Measurements from ENCODE around the gene GABRG3.

Gene GABRG3

DNA sequence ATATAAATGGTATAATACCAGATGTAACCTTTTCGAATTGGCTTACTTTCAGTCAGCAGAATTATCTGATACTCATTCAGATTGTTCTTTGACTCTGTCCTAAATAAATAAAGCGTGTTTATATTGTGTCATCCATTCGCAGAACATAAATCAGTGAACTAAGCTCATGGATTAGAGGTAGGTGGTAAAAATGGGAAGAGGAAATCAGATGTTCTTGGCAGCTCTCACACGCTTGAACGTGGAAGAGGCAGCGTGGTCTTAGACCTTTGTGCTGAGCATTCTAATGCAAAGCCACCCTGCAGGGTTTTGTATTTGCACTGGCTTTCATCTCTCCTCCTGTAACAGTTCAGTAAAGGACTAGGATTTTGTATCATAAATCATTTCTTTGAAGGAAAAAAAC lies 441.4 kb downstream of the GABRG3 start:
- Mint-ChIP-seq H3K36me3 (no peaks in the 10 kb centered on the region), H3K27ac (no peak overlapping the region), H3K9me3 (peaks cover 14% of the 10 kb centered on the region), H3K4me3 (no peak overlapping the region), H3K4me1 (no peaks in the 10 kb centered on the region)
- ATAC-seq: no peak
- DNase-seq (ENCODE audit: low spot score in 2 of 2): no peak

DNA sequence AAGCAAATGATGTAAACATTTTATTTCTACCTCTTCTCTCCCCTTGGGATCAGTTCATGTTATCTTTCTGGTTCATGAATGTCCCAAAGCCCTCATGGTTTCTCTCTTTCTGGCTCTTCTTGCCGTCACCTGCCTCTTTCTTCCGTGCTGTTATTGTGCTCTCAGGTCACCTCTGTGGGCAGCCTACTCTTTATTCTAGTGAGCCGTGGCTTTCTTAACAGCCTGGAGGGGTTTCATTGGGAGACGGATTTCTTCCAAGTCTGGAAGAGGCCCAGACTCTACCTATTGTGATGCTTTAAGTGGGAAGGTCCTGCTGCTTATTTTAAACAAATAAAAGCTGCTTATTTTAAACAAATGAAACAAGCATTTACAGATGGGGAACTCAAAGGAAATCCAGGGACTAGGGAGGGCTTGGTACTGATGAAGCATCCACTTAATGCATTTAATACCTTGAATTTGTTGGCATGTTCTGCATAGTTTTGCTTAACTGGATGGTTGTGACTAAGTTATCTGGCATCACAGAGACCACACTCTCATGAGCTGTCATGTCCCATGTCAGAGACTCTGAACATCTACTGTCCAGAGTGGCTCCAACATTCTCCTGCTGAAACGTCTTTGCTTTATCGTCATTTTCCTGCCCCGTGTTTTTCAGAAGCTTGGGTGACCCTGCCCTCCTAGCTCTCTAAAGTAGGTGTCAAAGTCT lies 443.3 kb downstream of the GABRG3 start:
- DNase-seq (ENCODE audit: low spot score in 2 of 2) (no peak), ATAC-seq (no peak)
- Mint-ChIP-seq H3K27ac (no peak overlapping the region), H3K36me3 (no peaks in the 10 kb centered on the region), H3K4me1 (no peaks in the 10 kb centered on the region), H3K9me3 (peaks cover 23% of the 10 kb centered on the region), H3K4me3 (no peak overlapping the region)

DNA sequence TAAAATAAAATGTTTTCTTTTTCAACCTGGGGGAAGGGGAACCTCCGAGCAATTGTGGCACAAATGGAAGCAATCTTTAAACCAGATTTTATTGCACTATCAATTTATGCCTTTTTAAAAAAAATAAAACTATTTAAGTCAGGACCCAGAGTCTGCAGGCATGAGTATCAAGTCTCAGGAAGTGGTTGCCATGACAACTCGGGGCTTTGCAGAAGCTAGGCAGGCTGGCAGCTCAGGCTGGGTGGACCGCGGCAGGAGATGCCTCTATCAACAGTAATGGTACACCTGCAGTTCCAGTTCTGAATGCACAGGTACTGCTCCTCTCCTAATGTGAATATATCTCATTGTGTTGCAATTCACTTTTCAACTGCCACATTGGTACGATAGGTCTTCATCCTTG lies 447.7 kb downstream of the GABRG3 start:
- ATAC-seq (no peak), DNase-seq (ENCODE audit: low spot score in 2 of 2) (no peak)
- H3K4me1 Mint-ChIP-seq: no peaks in the 10 kb centered on the region
- no peaks in the 10 kb centered on the region for H3K36me3 Mint-ChIP-seq
- no peak overlapping the region for H3K27ac Mint-ChIP-seq
- H3K9me3 Mint-ChIP-seq: peaks cover 20% of the 10 kb centered on the region
- no peak overlapping the region for H3K4me3 Mint-ChIP-seq

DNA sequence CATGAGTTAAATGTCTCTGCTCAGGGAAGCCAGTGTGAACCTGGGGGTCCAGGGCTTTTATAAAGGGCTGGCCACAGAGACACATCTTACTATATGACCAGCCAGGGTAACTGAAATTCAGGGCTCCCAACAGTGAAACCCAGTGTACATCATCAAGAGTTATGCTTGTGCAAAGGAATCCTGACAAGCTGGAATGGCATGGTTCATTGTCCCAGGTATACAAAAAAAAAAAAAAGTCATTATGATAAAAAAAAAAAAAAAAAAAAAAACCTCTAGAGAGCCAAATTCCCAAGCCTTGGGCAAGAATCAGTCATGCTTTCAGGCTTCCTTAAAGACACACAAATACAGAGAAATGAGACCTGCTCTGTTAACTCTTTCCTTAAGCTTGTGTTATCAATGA lies 452.0 kb downstream of the GABRG3 start:
- ATAC-seq: no peak
- no peak overlapping the region for H3K4me3 Mint-ChIP-seq
- no peak for DNase-seq (ENCODE audit: low spot score in 2 of 2)
- no peak overlapping the region for H3K27ac Mint-ChIP-seq
- no peaks in the 10 kb centered on the region for H3K36me3 Mint-ChIP-seq
- no peaks in the 10 kb centered on the region for H3K4me1 Mint-ChIP-seq
- H3K9me3 Mint-ChIP-seq: peaks cover 11% of the 10 kb centered on the region

DNA sequence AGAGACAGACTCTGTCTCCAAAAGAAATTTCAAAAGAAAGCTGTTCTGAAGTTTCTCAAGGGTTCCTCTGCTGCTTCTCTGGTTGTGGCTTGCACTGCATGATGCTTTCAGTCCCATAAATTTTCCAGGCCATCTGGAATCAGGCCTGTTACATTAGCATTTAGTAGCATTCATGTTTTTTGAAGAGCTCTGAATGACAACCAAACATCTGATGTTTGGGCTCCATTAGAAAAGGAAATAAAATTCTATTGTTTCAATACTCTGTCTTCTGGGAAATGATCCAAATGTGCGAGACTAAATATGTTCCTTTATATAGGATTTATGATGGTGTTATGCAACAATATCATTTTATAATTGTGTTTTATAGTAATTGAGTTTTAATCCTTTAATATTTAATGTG lies 455.8 kb downstream of the GABRG3 start:
- Mint-ChIP-seq H3K9me3 (peaks cover 12% of the 10 kb centered on the region), H3K4me3 (no peak overlapping the region), H3K4me1 (no peaks in the 10 kb centered on the region), H3K36me3 (no peaks in the 10 kb centered on the region), H3K27ac (no peak overlapping the region)
- ATAC-seq: no peak
- DNase-seq (ENCODE audit: low spot score in 2 of 2): no peak

DNA sequence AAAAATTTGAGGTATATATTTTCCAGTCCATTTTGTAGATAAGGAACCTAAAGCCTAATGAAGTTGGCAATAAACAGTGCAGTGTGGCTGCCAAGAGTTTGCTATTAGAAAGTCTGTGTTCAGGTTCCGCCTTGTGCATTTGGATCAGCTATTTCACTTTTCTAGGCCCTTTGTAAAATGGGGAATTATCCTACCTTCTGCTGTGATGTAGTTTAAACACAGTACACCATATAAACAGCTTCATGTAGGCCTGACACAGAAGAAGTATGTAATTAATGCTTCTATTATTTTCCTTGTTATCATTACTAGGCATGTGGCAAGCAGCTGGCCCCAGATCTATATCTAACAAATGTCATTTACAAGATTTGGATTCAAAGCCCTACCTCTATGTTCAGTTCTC lies 456.3 kb downstream of the GABRG3 start:
- H3K4me3 Mint-ChIP-seq: no peak overlapping the region
- no peak for ATAC-seq
- H3K4me1 Mint-ChIP-seq: no peaks in the 10 kb centered on the region
- peaks cover 13% of the 10 kb centered on the region for H3K9me3 Mint-ChIP-seq
- no peak overlapping the region for H3K27ac Mint-ChIP-seq
- no peak for DNase-seq (ENCODE audit: low spot score in 2 of 2)
- H3K36me3 Mint-ChIP-seq: no peaks in the 10 kb centered on the region

DNA sequence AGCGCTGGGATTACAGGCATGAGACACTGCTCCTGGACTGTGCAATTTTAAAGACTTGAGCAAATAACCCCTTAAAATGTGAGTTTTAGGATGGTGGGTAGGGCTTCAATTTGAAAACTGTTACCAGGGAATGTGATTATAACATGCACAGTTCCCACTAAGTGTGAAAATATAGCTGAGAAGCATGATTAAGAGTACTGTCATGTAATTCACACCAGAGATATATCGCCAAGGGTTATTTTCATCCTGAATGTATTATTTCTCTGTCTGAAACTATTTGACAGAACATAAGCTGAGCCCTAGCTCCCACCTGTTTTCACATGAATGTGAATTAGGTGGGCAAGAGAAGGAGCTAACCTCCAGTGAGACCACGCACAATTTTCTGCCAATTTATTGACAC lies 457.2 kb downstream of the GABRG3 start:
- no peaks in the 10 kb centered on the region for H3K4me1 Mint-ChIP-seq
- H3K36me3 Mint-ChIP-seq: no peaks in the 10 kb centered on the region
- H3K4me3 Mint-ChIP-seq: no peak overlapping the region
- H3K27ac Mint-ChIP-seq: no peak overlapping the region
- ATAC-seq (no peak), DNase-seq (ENCODE audit: low spot score in 2 of 2) (no peak)
- peaks cover 10% of the 10 kb centered on the region for H3K9me3 Mint-ChIP-seq

DNA sequence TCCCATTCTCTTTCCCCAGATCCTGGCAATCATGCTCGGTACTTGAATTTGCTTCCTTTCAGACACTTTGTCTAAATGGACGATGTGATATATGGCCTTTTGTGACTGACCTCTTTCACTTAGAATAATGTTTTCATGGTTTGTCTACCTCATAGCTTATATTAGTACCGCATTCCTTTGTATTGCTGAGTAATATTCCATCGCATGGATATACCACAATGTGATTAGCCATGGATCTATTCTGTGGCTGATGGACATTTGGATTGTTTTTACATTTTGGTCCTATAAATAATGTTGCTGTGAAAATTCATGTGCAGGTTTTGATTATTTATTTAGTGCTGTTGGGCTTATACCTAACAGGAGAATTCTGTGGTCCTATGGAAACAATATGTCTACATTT lies 458.6 kb downstream of the GABRG3 start:
- Mint-ChIP-seq H3K36me3 (no peaks in the 10 kb centered on the region), H3K4me1 (no peaks in the 10 kb centered on the region), H3K27ac (no peak overlapping the region), H3K4me3 (no peak overlapping the region), H3K9me3 (peaks cover 14% of the 10 kb centered on the region)
- DNase-seq (ENCODE audit: low spot score in 2 of 2) (no peak), ATAC-seq (no peak)

DNA sequence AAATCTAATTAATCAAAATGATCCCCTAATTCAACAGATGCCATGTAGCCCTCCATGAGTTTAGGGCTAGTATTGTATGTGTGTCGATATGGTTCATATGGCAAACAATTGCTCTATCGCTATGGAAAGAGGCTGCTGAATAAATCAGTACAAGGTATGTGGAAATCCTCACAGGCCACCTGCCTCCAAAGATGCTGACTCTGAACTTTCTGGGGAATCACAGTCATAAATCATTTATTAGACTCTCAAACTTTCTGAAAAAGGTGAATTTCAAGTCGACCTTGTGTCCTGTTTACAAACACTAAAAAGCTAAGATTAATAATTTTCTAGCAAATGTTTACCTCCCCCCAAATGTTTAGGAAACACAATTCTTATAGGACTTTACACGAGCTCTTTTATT lies 462.6 kb downstream of the GABRG3 start:
- peaks cover 18% of the 10 kb centered on the region for H3K9me3 Mint-ChIP-seq
- DNase-seq (ENCODE audit: low spot score in 2 of 2) (no peak), ATAC-seq (no peak)
- no peaks in the 10 kb centered on the region for H3K36me3 Mint-ChIP-seq
- H3K4me1 Mint-ChIP-seq: no peaks in the 10 kb centered on the region
- no peak overlapping the region for H3K27ac Mint-ChIP-seq
- no peak overlapping the region for H3K4me3 Mint-ChIP-seq

DNA sequence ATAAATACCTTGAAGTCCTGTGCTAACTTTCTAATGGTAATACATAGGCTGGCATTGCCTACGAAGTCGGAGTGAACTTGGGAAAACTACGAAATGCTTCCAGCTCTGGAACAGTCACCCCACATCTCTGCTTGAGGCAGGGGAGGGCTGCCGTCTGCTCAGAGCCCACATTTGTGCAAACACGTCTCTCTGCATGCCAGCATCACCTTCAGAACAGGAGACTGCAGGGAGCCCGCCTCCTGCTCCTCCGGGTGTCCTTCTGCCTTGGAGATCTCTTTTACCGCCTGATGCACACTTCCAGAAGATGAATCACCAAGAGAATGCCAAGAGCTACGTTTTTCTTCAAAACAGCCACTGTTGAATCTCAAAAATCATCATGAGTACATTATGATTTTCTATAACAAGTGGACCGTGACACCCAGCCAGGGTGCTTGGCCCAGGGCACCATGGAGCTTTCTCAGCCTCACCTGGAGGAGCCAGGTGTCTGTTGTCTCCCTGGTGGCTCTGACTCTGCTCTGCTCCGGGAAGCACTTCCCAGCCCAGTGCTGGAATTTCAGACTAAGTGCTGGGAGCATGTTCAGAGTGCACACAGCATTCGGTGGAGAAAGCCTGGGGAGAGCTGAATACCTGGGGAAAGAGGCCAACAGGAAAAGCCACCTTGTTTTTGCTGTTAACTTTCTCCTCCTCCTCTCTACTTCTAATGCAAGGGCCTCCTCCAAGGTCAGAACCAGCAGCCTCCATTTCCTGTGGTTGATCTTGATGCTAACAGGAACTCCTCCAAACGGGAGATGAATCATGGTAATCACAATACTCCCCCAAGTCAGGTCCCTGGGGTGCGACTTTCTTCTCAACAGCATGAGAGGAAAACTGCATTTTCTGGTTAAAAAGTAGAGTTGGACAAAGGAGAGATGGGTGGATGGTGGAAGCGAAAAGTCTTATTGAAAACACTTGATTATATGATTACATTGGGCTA lies 467.7 kb downstream of the GABRG3 start:
- H3K9me3 Mint-ChIP-seq: peaks cover 11% of the 10 kb centered on the region
- H3K4me3 Mint-ChIP-seq: no peak overlapping the region
- DNase-seq (ENCODE audit: low spot score in 2 of 2): no peak
- no peaks in the 10 kb centered on the region for H3K36me3 Mint-ChIP-seq
- H3K27ac Mint-ChIP-seq: no peak overlapping the region
- H3K4me1 Mint-ChIP-seq: no peaks in the 10 kb centered on the region
- ATAC-seq: no peak

DNA sequence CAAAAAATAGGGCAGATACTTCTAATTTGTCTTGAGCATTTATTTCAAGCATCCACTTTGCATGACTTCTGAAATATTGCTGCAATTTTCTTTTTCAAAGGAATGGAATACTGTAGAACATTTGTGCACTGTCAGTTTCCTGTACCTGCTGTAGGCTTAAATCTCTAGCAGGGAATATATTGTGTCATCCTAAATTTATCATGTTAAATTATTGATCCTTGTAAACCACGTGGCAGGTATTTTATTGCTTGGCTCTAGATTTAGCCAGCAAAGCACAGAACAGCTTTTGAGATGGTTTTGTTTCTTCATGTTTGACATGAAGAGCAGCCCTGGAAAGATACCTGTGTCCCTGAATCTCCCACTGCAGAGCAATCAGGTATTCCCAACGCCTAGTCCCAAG lies 470.1 kb downstream of the GABRG3 start:
- ATAC-seq: no peak
- no peak overlapping the region for H3K27ac Mint-ChIP-seq
- no peaks in the 10 kb centered on the region for H3K36me3 Mint-ChIP-seq
- no peaks in the 10 kb centered on the region for H3K4me1 Mint-ChIP-seq
- H3K9me3 Mint-ChIP-seq: peaks cover 7% of the 10 kb centered on the region
- no peak overlapping the region for H3K4me3 Mint-ChIP-seq
- DNase-seq (ENCODE audit: low spot score in 2 of 2): no peak

DNA sequence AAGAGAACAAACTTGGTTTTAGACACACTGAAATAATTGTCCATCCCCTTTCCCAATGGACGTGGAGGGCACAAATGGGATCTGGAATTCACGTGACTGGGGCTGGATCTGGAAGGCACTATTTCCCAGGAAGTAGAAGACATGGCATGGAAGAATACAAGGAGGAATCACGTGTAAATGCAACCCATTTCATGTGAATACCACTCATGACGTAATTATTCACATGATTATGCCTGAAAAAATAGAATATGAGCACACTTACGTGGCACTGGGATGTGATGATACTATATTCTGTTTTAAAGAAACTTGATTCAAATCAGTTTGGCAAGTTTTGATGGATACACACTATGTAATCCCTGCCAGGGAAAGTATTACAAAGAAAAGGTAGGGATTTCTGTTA lies 477.3 kb downstream of the GABRG3 start:
- Mint-ChIP-seq H3K36me3 (no peaks in the 10 kb centered on the region), H3K4me1 (no peaks in the 10 kb centered on the region), H3K27ac (no peak overlapping the region), H3K9me3 (peaks cover 17% of the 10 kb centered on the region), H3K4me3 (no peak overlapping the region)
- ATAC-seq (no peak), DNase-seq (ENCODE audit: low spot score in 2 of 2) (no peak)

DNA sequence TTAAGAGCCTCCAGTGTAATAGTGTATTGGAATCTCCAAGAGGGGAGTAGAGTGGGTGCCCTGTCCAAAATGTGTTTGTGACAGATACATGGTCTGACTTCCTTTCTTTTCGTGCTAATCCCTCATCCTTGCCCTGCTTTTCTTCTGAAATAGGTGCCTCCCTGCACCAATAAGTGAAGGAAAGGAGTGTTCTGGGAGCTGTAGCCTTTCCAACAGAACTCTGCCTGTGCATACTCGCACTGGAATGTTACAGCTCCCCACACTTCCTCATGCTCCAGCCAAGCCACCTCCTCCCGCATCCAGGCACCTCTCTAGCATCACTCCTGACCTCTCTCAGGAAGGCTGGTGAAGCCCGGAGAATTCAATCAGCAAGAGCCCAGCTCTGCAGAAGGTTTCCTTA lies 478.0 kb downstream of the GABRG3 start:
- ATAC-seq: no peak
- no peak overlapping the region for H3K4me3 Mint-ChIP-seq
- H3K27ac Mint-ChIP-seq: no peak overlapping the region
- H3K36me3 Mint-ChIP-seq: no peaks in the 10 kb centered on the region
- H3K9me3 Mint-ChIP-seq: peaks cover 17% of the 10 kb centered on the region
- DNase-seq (ENCODE audit: low spot score in 2 of 2): no peak
- no peaks in the 10 kb centered on the region for H3K4me1 Mint-ChIP-seq

DNA sequence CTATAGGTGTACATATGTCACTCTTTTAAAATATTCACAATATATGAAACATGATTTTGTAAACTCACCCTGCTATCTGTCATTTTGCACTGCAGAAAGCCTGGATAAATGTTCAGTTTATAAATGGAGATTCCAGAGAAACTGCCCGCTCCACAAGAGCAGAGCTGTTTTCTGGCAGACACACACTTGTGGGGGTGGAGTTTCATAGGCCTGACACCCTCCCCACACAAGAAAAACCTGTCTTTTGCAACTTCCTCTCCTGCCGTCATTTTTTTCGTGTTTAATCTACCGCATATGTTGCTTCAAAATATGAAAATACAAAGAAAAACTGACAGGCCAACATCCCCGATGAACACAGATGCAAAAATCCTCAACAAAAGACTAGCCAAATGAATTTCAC lies 479.0 kb downstream of the GABRG3 start:
- no peaks in the 10 kb centered on the region for H3K36me3 Mint-ChIP-seq
- peaks cover 15% of the 10 kb centered on the region for H3K9me3 Mint-ChIP-seq
- H3K4me1 Mint-ChIP-seq: no peaks in the 10 kb centered on the region
- no peak overlapping the region for H3K27ac Mint-ChIP-seq
- no peak overlapping the region for H3K4me3 Mint-ChIP-seq
- no peak for ATAC-seq
- DNase-seq (ENCODE audit: low spot score in 2 of 2): no peak

DNA sequence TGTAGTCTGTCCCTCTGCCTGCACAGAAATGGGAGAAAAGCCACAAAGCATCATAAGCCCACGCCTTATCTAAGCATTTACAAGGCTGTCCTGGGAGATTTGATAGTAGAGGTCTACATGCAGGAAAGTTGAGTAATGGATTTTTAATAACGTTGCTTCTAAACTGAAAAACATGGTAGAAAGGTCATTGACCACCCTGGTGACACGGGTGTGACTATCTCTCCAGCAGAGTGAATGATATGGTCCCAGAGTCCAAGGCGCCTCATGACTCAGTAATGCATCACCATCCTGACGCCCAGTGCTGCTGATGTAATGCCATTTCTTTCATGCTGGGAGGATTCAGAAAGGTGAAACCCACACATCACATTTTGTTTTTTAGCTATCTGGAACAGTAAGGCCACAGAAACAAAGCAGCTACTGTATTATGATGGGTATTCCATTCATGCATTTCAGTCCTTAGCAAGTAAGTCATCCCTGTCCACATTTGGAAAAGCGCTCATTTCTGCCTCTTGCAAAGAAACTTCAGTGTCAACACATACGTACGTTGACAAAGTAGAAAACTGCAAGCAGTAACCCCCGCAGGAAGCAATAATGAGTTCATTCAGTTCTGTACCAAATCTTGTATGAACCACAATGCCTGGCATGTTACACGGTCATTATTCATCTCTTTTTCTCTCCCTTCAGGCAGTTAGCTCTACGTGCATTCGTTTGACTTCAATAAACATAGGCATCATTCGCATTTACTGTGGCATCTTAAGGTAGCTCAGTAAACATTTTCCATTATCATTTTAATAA lies 483.5 kb downstream of the GABRG3 start:
- H3K9me3 Mint-ChIP-seq: peaks cover 6% of the 10 kb centered on the region
- H3K36me3 Mint-ChIP-seq: no peaks in the 10 kb centered on the region
- no peaks in the 10 kb centered on the region for H3K4me1 Mint-ChIP-seq
- H3K4me3 Mint-ChIP-seq: no peak overlapping the region
- no peak overlapping the region for H3K27ac Mint-ChIP-seq
- ATAC-seq: no peak
- DNase-seq (ENCODE audit: low spot score in 2 of 2): no peak

Data from stimulated activated effector memory CD8-positive, alpha-beta T cell treated with anti-CD3 and anti-CD28 coated beads, Interleukin-12 subunit alpha, Interleukin-12 subunit beta, amount 100 ng/mL, for 72 hours (primary cell).